Panc1 (cell line): ENCODE measurements around the gene AATF. TPM values are rescaled to one million over a fixed set of nuclear protein-coding genes. Genes with fewer than 3 reads are reported as not detected.

Experiments used
- ATAC-seq: fragments of 200-7000 bp; cut with Tn5 transposase; 2 replicates; pipeline ENCODE4 v1.9.1; 2020; ENCODE audit warnings: mild to moderate bottlenecking, moderate library complexity
- BruUV-seq: library from RNA; stranded (reverse); fragments of 400-500 nt; replicated peaks from 2 replicates; lab custom pipeline; 2021; lab: Mats Ljungman, UMichigan
- CTCF ChIA-PET: fragments of 300-600 bp; sonication (Branson Sonifier 250); formaldehyde crosslinking; loops from one replicate; lab custom pipeline; 2022; ENCODE audit warnings: antibody characterized with exemption; lab: Charles Lee
- POLR2A ChIA-PET: fragments of 300-600 bp; sonication (Branson Sonifier 250); formaldehyde crosslinking; loops from one replicate; lab custom pipeline; 2022; ENCODE audit warnings: antibody characterized with exemption; lab: Charles Lee
- DNase-seq: peaks from one replicate; pipeline ENCODE4 v3.0.0-alpha.2; 2010; ENCODE audit warnings: low read depth, low spot score
- H3K27ac ChIP-seq: 2 replicates; pipeline ENCODE4 v1.5.1; 2011; ENCODE audit warnings: mild to moderate bottlenecking, low read length, inconsistent platforms
- H3K27me3 ChIP-seq: fragments of 200-500 bp; sonication (Bioruptor generic); 2 replicates; pipeline ENCODE4 v1.6.0; 2014; ENCODE audit warnings: low read length, inconsistent platforms; ENCODE audit not compliant: control insufficient read depth, insufficient read depth
- H3K36me3 ChIP-seq: fragments of 200-500 bp; sonication (Bioruptor generic); 2 replicates; pipeline ENCODE4 v1.5.1; 2014; ENCODE audit warnings: inconsistent platforms, mild to moderate bottlenecking, low read length, moderate library complexity; ENCODE audit not compliant: control insufficient read depth, insufficient read depth
- H3K4me1 ChIP-seq: 2 replicates; pipeline ENCODE4 v1.5.1; 2011; ENCODE audit warnings: inconsistent platforms, mild to moderate bottlenecking, low read length, moderate library complexity; ENCODE audit not compliant: control insufficient read depth, insufficient read depth
- H3K4me3 ChIP-seq, 2 experiments: 2 replicates each; pipeline ENCODE4 v1.5.1; 2011 to 2012; ENCODE audit warnings: low read depth in 2 of 2, low read length in 2 of 2, mild to moderate bottlenecking in 2 of 2, inconsistent platforms in 1 of 2, moderate library complexity in 1 of 2
- H3K9me3 ChIP-seq: fragments of 200-500 bp; sonication (Bioruptor generic); 2 replicates; pipeline ENCODE4 v1.5.1; 2014; ENCODE audit warnings: low read depth, mild to moderate bottlenecking, inconsistent platforms, low read length, moderate library complexity; ENCODE audit not compliant: control insufficient read depth, insufficient read depth
- POLR2AphosphoS5 ChIP-seq: IDR thresholded peaks from 2 replicates; pipeline ENCODE4 v1.6.1; 2012; ENCODE audit warnings: mild to moderate bottlenecking, low read depth, low read length, moderate library complexity
- SIN3A ChIP-seq: IDR thresholded peaks from 2 replicates; pipeline ENCODE4 v1.6.1; 2012; ENCODE audit warnings: low read depth, mild to moderate bottlenecking, low read length, moderate library complexity, borderline replicate concordance; ENCODE audit not compliant: insufficient read depth
- TCF7L2 ChIP-seq: IDR thresholded peaks from 2 replicates; pipeline ENCODE4 v1.6.1; 2011; ENCODE audit warnings: mild to moderate bottlenecking, low read depth, low read length, inconsistent platforms
- in situ Hi-C: cut with HindIII; loops from 2 replicates; pipeline ENCODE4 v1.10.0; 2016; ENCODE audit warnings: low sequenced_read_pairs, low pct_unique_long_range_greater_than_20kb
- intact Hi-C: fragments of 100-400 bp; cut with micrococcal nuclease; formaldehyde crosslinking; loops from one replicate; pipeline ENCODE4 v1.10.0; 2022; ENCODE audit not compliant: unreplicated experiment
- total RNA-seq: library from RNA; stranded (reverse); gene quantifications from one replicate; pipeline ENCODE4 v1.2.1, GENCODE V29; 2021; ENCODE audit not compliant: unreplicated experiment
- TF ChIP-seq, protein P1 (sequence below): fragments of 450-650 bp; IDR thresholded peaks from 2 replicates; pipeline ENCODE4 v1.5.1; 2017; ENCODE audit warnings: mild to moderate bottlenecking
- TF ChIP-seq, protein P2 (sequence below), 2 experiments: IDR thresholded peaks; 2 replicates each; pipeline ENCODE4 v1.6.1; 2011 to 2012; ENCODE audit warnings: low read depth in 2 of 2, control low read depth in 1 of 2, low read length in 1 of 2, mild to moderate bottlenecking in 1 of 2, moderate library complexity in 1 of 2; ENCODE audit not compliant: insufficient read depth in 1 of 2

AATF gene
- total RNA-seq, 1 experiment from 2014 or later, result 58.1 TPM

DNA sequence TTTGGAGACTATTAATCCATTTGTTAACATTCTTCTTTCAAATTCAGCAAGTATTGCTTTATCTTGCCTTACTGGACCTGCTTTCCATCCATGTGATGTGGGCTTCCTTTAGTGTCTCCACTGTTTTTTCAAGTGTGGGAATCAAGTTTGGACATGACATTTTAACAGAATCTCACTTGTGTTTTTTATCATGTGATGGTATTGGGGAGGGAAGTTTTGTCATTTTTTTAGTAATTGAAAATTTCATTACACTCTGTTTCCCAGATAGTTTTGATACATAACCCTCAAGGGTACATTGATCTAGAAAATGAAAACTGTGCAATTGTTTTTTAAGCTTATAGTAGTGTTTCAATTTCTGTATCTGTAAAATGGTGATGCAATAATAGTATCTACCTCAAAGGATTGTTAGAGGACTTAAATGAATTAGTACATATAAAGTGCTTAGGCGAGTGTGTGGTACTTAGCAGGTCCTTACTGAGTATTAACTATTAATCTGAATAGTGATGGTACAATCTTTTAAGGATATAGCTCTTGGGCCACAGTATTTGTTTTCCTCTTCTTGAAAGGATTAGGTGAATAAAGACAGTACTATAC is 27.3 kb downstream of the AATF start:
- in situ Hi-C loops (no loop called here), intact Hi-C loops (no loop called here)
- Histone ChIP-seq H3K4me1 (peaks cover 47% of the 10 kb centered on the region), H3K9me3 (no peaks in the 10 kb centered on the region), H3K4me3 (no peak overlapping the region), H3K27me3 (no peaks in the 10 kb centered on the region), H3K27ac (peak overlapping the region; percentile 48; the same call in 1 of the 2 replicates), H3K36me3 (no peaks in the 10 kb centered on the region; the same call in 1 of the 2 replicates)
- ChIA-PET POLR2A (no interaction called here), CTCF (no interaction called here)
- BruUV-seq, result no TSS peak
- ATAC-seq (no peak), DNase-seq (no peak)
- TF ChIP-seq, protein P1, sequence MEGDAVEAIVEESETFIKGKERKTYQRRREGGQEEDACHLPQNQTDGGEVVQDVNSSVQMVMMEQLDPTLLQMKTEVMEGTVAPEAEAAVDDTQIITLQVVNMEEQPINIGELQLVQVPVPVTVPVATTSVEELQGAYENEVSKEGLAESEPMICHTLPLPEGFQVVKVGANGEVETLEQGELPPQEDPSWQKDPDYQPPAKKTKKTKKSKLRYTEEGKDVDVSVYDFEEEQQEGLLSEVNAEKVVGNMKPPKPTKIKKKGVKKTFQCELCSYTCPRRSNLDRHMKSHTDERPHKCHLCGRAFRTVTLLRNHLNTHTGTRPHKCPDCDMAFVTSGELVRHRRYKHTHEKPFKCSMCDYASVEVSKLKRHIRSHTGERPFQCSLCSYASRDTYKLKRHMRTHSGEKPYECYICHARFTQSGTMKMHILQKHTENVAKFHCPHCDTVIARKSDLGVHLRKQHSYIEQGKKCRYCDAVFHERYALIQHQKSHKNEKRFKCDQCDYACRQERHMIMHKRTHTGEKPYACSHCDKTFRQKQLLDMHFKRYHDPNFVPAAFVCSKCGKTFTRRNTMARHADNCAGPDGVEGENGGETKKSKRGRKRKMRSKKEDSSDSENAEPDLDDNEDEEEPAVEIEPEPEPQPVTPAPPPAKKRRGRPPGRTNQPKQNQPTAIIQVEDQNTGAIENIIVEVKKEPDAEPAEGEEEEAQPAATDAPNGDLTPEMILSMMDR, result no peak
- TF ChIP-seq SIN3A (no peak), POLR2AphosphoS5 (no peak), TCF7L2 (no peak)
- TF ChIP-seq, protein P2, sequence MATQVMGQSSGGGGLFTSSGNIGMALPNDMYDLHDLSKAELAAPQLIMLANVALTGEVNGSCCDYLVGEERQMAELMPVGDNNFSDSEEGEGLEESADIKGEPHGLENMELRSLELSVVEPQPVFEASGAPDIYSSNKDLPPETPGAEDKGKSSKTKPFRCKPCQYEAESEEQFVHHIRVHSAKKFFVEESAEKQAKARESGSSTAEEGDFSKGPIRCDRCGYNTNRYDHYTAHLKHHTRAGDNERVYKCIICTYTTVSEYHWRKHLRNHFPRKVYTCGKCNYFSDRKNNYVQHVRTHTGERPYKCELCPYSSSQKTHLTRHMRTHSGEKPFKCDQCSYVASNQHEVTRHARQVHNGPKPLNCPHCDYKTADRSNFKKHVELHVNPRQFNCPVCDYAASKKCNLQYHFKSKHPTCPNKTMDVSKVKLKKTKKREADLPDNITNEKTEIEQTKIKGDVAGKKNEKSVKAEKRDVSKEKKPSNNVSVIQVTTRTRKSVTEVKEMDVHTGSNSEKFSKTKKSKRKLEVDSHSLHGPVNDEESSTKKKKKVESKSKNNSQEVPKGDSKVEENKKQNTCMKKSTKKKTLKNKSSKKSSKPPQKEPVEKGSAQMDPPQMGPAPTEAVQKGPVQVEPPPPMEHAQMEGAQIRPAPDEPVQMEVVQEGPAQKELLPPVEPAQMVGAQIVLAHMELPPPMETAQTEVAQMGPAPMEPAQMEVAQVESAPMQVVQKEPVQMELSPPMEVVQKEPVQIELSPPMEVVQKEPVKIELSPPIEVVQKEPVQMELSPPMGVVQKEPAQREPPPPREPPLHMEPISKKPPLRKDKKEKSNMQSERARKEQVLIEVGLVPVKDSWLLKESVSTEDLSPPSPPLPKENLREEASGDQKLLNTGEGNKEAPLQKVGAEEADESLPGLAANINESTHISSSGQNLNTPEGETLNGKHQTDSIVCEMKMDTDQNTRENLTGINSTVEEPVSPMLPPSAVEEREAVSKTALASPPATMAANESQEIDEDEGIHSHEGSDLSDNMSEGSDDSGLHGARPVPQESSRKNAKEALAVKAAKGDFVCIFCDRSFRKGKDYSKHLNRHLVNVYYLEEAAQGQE (IDR thresholded peaks at IDR 0.05; ENCODE audit: insufficient read depth in 1 of 2, low read depth in 2 of 2, low read length in 1 of 2), result no peak

DNA sequence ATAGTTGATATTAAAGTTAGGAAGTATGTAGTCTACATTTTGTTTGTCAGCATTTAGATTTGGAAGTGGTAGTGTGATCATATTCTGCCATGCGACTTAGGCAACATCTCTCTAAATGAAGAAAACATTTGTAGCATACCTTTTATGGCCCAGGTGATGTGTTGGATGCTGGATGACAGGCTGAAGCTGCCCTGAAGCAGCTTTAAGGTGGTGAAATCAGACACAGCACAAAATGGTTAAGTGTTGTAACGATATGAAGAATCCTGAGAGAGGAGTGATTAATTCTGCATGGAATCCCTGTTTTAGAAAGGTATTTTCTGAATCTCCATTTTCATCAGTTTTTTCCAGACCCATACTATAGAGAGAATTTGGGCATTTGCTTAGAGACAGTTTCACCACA is 28.3 kb downstream of the AATF start:
- intact Hi-C loops, result no loop called here
- Histone ChIP-seq H3K36me3 (no peaks in the 10 kb centered on the region; the same call in 1 of the 2 replicates), H3K4me3 (no peak overlapping the region), H3K4me1 (peaks cover 50% of the 10 kb centered on the region), H3K27me3 (no peaks in the 10 kb centered on the region), H3K9me3 (no peaks in the 10 kb centered on the region), H3K27ac (peak overlapping the region; percentile 48; the same call in 1 of the 2 replicates)
- no TSS peak for BruUV-seq
- TF ChIP-seq, protein P1, result no peak
- TF ChIP-seq POLR2AphosphoS5 (no peak), TCF7L2 (no peak), SIN3A (no peak)
- TF ChIP-seq, protein P2 (IDR thresholded peaks at IDR 0.05; ENCODE audit: insufficient read depth in 1 of 2, low read depth in 2 of 2, low read length in 1 of 2), result no peak
- in situ Hi-C loops, result no loop called here
- ChIA-PET CTCF (no interaction called here), POLR2A (no interaction called here)
- no peak for ATAC-seq
- no peak for DNase-seq
